ENCODE results near the gene IL17F. TPM values are rescaled to one million over a fixed set of nuclear protein-coding genes. Genes with fewer than 3 reads are reported as not detected.
A peak's percentile ranks its signal among the peaks of the same experiment; 100 is the strongest.

The IL17F gene
- total RNA-seq, 2 experiments from 2014 or later = not detected

GRCh38 chr6:52215787-52216186 is 28.5 kb downstream of the IL17F start:
- no peak overlapping the region for H2AFZ ChIP-seq (ENCODE audit: low read length)
- no peaks in the 10 kb centered on the region for H3K9me2 ChIP-seq (ENCODE audit: insufficient read depth, low read length)
- no peak for DNase-seq (ENCODE audit: low spot score)
- no peak overlapping the region for H3K4me3 ChIP-seq (ENCODE audit: low read depth, low read length, poor library complexity, severe bottlenecking)
- POLR2A ChIA-PET = no interaction called here
- TF ChIP-seq CTCF (conservative IDR thresholded peaks at IDR 0.05; ENCODE audit: low read length) (no peak), EZH2phosphoT487 (IDR thresholded peaks at IDR 0.05; ENCODE audit: borderline replicate concordance, low read depth, low read length) (no peak)
- H3K36me3 ChIP-seq (ENCODE audit: insufficient read depth, low read length) = no peaks in the 10 kb centered on the region
- intact Hi-C loops (cut with micrococcal nuclease; ENCODE audit: unreplicated experiment) = no loop called here
- no peak overlapping the region for H3K27ac ChIP-seq (ENCODE audit: low read depth, low read length, poor library complexity, severe bottlenecking)
- no peaks in the 10 kb centered on the region for H4K20me1 ChIP-seq (ENCODE audit: insufficient read depth, low read length)
- CTCF ChIA-PET (ENCODE audit: unreplicated experiment) = no interaction called here
- no peak overlapping the region for H3K4me2 ChIP-seq (ENCODE audit: low read length)
- H3K4me1 ChIP-seq (ENCODE audit: insufficient read depth, low read length, poor library complexity, severe bottlenecking) = no peaks in the 10 kb centered on the region
- no peaks in the 10 kb centered on the region for H3K9me3 ChIP-seq (ENCODE audit: low read length)
- BruUV-seq (replicated peaks) = no TSS peak
- H3K79me2 ChIP-seq (ENCODE audit: insufficient read depth, low read depth, low read length) = no peaks in the 10 kb centered on the region

- intact Hi-C loops (cut with micrococcal nuclease; ENCODE audit: unreplicated experiment) = no loop called here
- no peak overlapping the region for H2AFZ ChIP-seq (ENCODE audit: low read length)
- no peaks in the 10 kb centered on the region for H3K36me3 ChIP-seq (ENCODE audit: insufficient read depth, low read length)
- ChIA-PET POLR2A (interaction anchor here (1.1 kb wide), 1 partner anchor 26 kb away, joined by 3 read pairs; no protein-coding TSS in a partner anchor), CTCF (ENCODE audit: unreplicated experiment) (no interaction called here)
- DNase-seq (ENCODE audit: low spot score) = no peak
- TF ChIP-seq EZH2phosphoT487 (IDR thresholded peaks at IDR 0.05; ENCODE audit: borderline replicate concordance, low read depth, low read length) (no peak), CTCF (conservative IDR thresholded peaks at IDR 0.05; ENCODE audit: low read length) (peak; percentile 24; the same call in 1 of the 2 replicates)
- H3K79me2 ChIP-seq (ENCODE audit: insufficient read depth, low read depth, low read length) = no peaks in the 10 kb centered on the region
- no peak overlapping the region for H3K4me2 ChIP-seq (ENCODE audit: low read length)
- no TSS peak for BruUV-seq (replicated peaks)
- no peaks in the 10 kb centered on the region for H3K4me1 ChIP-seq (ENCODE audit: insufficient read depth, low read length, poor library complexity, severe bottlenecking)
- H4K20me1 ChIP-seq (ENCODE audit: insufficient read depth, low read length) = no peaks in the 10 kb centered on the region
- no peaks in the 10 kb centered on the region for H3K9me2 ChIP-seq (ENCODE audit: insufficient read depth, low read length)
- H3K4me3 ChIP-seq (ENCODE audit: low read depth, low read length, poor library complexity, severe bottlenecking) = no peak overlapping the region
- H3K27ac ChIP-seq (ENCODE audit: low read depth, low read length, poor library complexity, severe bottlenecking) = no peak overlapping the region
- no peaks in the 10 kb centered on the region for H3K9me3 ChIP-seq (ENCODE audit: low read length)
Measured at GRCh38 chr6:52213127-52213526, 31.2 kb downstream of the IL17F start.

- no peak overlapping the region for H3K4me2 ChIP-seq (ENCODE audit: low read length)
- ChIA-PET CTCF (ENCODE audit: unreplicated experiment) (no interaction called here), POLR2A (interaction anchor here (0.6 kb wide), 1 partner anchor 30 kb away, joined by 3 read pairs; no protein-coding TSS in a partner anchor)
- H3K4me1 ChIP-seq (ENCODE audit: insufficient read depth, low read length, poor library complexity, severe bottlenecking) = no peaks in the 10 kb centered on the region
- no peak overlapping the region for H2AFZ ChIP-seq (ENCODE audit: low read length)
- no peaks in the 10 kb centered on the region for H4K20me1 ChIP-seq (ENCODE audit: insufficient read depth, low read length)
- H3K79me2 ChIP-seq (ENCODE audit: insufficient read depth, low read depth, low read length) = no peaks in the 10 kb centered on the region
- BruUV-seq (replicated peaks) = no TSS peak
- intact Hi-C loops (cut with micrococcal nuclease; ENCODE audit: unreplicated experiment) = no loop called here
- DNase-seq (ENCODE audit: low spot score) = no peak
- no peaks in the 10 kb centered on the region for H3K9me2 ChIP-seq (ENCODE audit: insufficient read depth, low read length)
- no peaks in the 10 kb centered on the region for H3K9me3 ChIP-seq (ENCODE audit: low read length)
- H3K36me3 ChIP-seq (ENCODE audit: insufficient read depth, low read length) = no peaks in the 10 kb centered on the region
- no peak overlapping the region for H3K27ac ChIP-seq (ENCODE audit: low read depth, low read length, poor library complexity, severe bottlenecking)
- H3K4me3 ChIP-seq (ENCODE audit: low read depth, low read length, poor library complexity, severe bottlenecking) = no peak overlapping the region
- TF ChIP-seq EZH2phosphoT487 (IDR thresholded peaks at IDR 0.05; ENCODE audit: borderline replicate concordance, low read depth, low read length) (no peak), CTCF (conservative IDR thresholded peaks at IDR 0.05; ENCODE audit: low read length) (no peak)
Measured at GRCh38 chr6:52210227-52210626, 34.1 kb downstream of the IL17F start.
